ENCODE results near the gene RBP5. TPM values are rescaled to one million over a fixed set of nuclear protein-coding genes. Genes with fewer than 3 reads are reported as not detected.

RBP5 gene
- total RNA-seq, 1 experiment from 2014 or later, result 2.7 TPM

- no peak overlapping the region for H3T11ph ChIP-seq (ENCODE audit: low read length)
- no peaks in the 10 kb centered on the region for H3K79me1 ChIP-seq (ENCODE audit: insufficient read depth, low read depth, low read length, poor library complexity, severe bottlenecking)
- H3K36me3 Mint-ChIP-seq (ENCODE audit: insufficient read depth in 1 of 3, low read depth in 3 of 3), result no peaks in the 10 kb centered on the region
- no peak for TF ChIP-seq CTCF (conservative IDR thresholded peaks at IDR 0.05)
- no peak overlapping the region for H2BK20ac ChIP-seq (ENCODE audit: low read depth, low read length, poor library complexity, severe bottlenecking)
- no peaks in the 10 kb centered on the region for H3K9me3 ChIP-seq (ENCODE audit: control insufficient read depth, low read depth, low read length)
- H3K4me1 ChIP-seq (ENCODE audit: insufficient read depth, low read length), result no peaks in the 10 kb centered on the region
- no peak overlapping the region for H2BK15ac ChIP-seq (ENCODE audit: low read depth, low read length)
- no peak overlapping the region for H3K23ac ChIP-seq (ENCODE audit: insufficient read length, low read depth, low read length)
- H3K23me2 ChIP-seq (ENCODE audit: insufficient read length, low read depth, low read length, poor library complexity, severe bottlenecking), result no peaks in the 10 kb centered on the region
- no peak overlapping the region for H2BK120ac ChIP-seq (ENCODE audit: low read depth, low read length, poor library complexity, severe bottlenecking)
- no peaks in the 10 kb centered on the region for H4K20me1 ChIP-seq (ENCODE audit: control insufficient read depth, insufficient read depth, insufficient read length)
- H4K91ac ChIP-seq (ENCODE audit: insufficient read length, low read depth, low read length), result no peak overlapping the region
- no peak overlapping the region for H3K56ac ChIP-seq (ENCODE audit: insufficient read length, low read depth, low read length)
- H3K4me2 ChIP-seq (ENCODE audit: insufficient read depth, insufficient read length, low read length), result no peak overlapping the region
- no peak overlapping the region for H3K14ac ChIP-seq (ENCODE audit: insufficient read depth, low read length)
- no peak overlapping the region for H2BK12ac ChIP-seq (ENCODE audit: insufficient read length, low read depth, low read length)
- no peak overlapping the region for H2AFZ ChIP-seq (ENCODE audit: low read length)
- H4K8ac ChIP-seq (replicated peaks; ENCODE audit: insufficient read length, low read depth, low read length), result no peak overlapping the region
- H2BK5ac ChIP-seq (ENCODE audit: insufficient read length, low read length), result no peak overlapping the region
- no peaks in the 10 kb centered on the region for H3K9me3 Mint-ChIP-seq
- no peak overlapping the region for H3K4ac ChIP-seq (ENCODE audit: low read depth, low read length)
- no peaks in the 10 kb centered on the region for H3K27me3 ChIP-seq (ENCODE audit: insufficient read depth, low read length)
- H3K27ac ChIP-seq (ENCODE audit: insufficient read length, low read depth, low read length), result no peak overlapping the region
- no peak overlapping the region for H3K18ac ChIP-seq (ENCODE audit: insufficient read length, low read depth, low read length)
- DNase-seq, result no peak
- no peak overlapping the region for H3K27ac Mint-ChIP-seq
- peaks cover 9% of the 10 kb centered on the region for H3K27me3 Mint-ChIP-seq (ENCODE audit: low read depth)
- 0 out of 4 replicates have a peak, but pooled peaks cover 0 to 2% of the 10 kb centered on the region in 2 experiments for H3K4me1 Mint-ChIP-seq
- no peaks in the 10 kb centered on the region for H3K79me2 ChIP-seq (ENCODE audit: insufficient read depth, low read length)
- no peak overlapping the region for H3K4me3 Mint-ChIP-seq
- H4K5ac ChIP-seq (ENCODE audit: insufficient read length, low read depth, low read length), result no peak overlapping the region
- no peak overlapping the region for H3K9ac ChIP-seq (ENCODE audit: extremely low read depth, insufficient read length, low read length)
- no peak overlapping the region for H2AK5ac ChIP-seq (ENCODE audit: insufficient read length, low read length)
- no CpG with 5 or more reads among the region's 3 CpGs for WGBS (ENCODE audit: extremely low coverage, insufficient read length, low lambda C conversion rate)
Observed at GRCh38 chr12:7075939-7076338, 52.8 kb downstream of the RBP5 start.
